RCC 7860 (cell line): ENCODE data around the gene TIMM17A.
"Not testable (repeated sequence)": the region's sequence is repeated elsewhere in the genome, so short reads cannot be mapped to it uniquely, and the experiment has no call there.

ENCODE experiments used
- DNase-seq: peaks from one replicate; pipeline ENCODE4 v3.0.0-alpha.2; 2015; ENCODE audit warnings: low spot score
- FAIRE-seq: peaks from 2 replicates; lab custom pipeline; 2012; peaks lifted over from hg19 to GRCh38; lab: Jason Lieb, UNC

TIMM17A gene

DNA sequence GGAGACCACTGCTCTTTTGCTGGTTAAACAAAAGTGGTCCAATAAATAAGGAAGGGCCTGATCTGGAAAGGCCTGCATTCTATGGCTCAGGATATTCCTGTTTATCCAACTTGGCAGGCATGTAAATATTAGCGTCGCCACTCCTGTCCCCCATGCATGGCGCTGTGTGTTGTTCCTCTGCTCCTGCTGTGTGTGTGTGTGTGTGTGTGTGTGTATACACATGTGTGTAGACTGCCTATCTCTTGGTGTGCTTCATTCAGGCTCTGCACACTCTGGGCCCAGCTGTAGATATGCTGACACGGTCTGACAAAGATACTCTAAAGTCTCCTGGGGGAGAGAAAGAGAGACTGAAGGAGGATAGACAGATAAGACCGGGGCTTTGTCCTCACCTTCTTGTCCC lies 15.7 kb upstream of the TIMM17A start:
- FAIRE-seq (no peak), DNase-seq (no peak)

DNA sequence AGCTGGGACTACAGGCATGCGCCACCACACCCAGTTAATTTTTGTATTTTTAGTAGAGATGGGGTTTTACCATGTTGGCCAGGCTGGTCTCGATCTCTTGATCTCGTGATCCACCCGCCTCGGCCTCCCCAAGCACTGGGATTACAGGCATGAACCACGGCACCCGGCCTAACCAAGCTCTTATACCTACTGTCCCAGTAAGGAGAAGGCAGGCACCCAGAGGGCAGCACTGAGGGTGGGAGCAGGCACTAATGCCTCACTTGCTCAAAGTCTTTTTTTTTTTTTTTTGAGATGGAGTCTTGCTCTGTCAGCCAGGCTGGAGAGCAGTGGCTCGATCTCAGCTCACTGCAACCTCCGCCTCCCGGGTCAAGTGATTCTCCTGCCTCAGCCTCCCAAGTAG lies 15.0 kb upstream of the TIMM17A start:
- not testable (repeated sequence) for DNase-seq, FAIRE-seq

- no peak for FAIRE-seq
- DNase-seq: no peak
Measured at GRCh38 chr1:201941420-201942128, 13.7 kb upstream of the TIMM17A start.

DNA sequence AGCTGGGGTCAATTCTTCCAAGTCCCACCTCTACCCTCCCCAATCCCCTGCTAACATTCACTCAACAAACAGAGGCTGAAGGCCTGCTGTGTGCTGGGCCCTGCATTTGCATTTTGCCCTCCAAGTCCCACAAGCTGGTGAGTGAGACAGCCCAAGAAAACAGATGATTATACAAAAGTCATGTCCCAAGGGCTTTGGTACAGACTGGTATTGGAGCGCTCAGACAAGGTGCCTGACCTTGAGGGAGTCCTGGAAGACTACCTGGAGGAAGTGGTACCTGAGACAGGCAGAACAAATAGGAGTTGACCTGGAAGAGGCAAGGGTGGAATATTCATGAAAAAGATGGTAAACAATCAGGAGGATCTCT lies 13.2 kb upstream of the TIMM17A start:
- no peak for FAIRE-seq
- no peak for DNase-seq

- DNase-seq (no peak), FAIRE-seq (no peak)
Measured at GRCh38 chr1:201944002-201944401, 11.3 kb upstream of the TIMM17A start.

- FAIRE-seq (no peak), DNase-seq (no peak)
Measured at GRCh38 chr1:201944639-201945038, 10.7 kb upstream of the TIMM17A start.

DNA sequence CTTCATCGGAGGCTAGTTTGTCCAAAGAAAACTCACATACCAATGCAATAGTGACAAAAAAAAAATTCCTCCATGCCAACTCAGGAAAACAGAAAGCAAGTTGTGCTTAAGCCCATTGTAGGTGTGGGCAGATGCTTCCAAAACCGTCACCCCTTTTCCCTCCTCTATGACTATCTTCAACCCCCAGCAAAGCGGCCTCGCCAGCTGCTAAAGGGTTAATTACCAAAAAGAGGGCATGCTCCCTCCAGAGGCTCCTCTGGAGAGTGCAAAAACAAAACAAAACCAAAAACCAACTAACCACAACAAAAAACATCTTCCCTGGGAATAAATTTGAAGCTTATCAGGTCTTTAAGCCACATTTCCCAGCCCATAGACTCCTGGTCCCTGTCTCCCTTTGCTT lies 10.1 kb upstream of the TIMM17A start:
- FAIRE-seq (no peak), DNase-seq (no peak)

DNA sequence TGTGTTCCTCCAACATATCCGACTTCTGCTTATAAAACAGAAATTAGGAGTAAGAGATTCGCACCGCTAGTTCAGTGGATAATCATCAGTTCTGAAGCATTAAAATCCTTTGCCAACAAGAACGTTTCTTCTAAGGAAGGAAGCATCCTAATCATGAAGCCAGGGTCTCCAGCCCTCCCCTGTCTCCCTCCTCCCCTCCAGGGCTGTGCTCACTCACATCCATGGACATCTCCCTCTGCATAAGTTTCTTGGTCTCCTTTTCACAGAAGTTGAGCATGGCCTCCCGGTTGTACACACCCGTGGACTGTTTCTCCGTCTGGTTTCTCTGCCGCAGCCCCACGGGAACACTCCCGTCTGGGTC lies 9.5 kb upstream of the TIMM17A start:
- no peak for DNase-seq
- FAIRE-seq: no peak

- DNase-seq (no peak), FAIRE-seq (no peak)
Measured at GRCh38 chr1:201946224-201946908, 8.9 kb upstream of the TIMM17A start, which contains the start of gene LMOD1. Gene LMOD1, minus strand, starts transcription at chr1:201946548. Its CDS starts 208 bp downstream, at chr1:201946340.

- FAIRE-seq (no peak), DNase-seq (no peak)
Measured at GRCh38 chr1:201947697-201948008, 7.7 kb upstream of the TIMM17A start.

DNA sequence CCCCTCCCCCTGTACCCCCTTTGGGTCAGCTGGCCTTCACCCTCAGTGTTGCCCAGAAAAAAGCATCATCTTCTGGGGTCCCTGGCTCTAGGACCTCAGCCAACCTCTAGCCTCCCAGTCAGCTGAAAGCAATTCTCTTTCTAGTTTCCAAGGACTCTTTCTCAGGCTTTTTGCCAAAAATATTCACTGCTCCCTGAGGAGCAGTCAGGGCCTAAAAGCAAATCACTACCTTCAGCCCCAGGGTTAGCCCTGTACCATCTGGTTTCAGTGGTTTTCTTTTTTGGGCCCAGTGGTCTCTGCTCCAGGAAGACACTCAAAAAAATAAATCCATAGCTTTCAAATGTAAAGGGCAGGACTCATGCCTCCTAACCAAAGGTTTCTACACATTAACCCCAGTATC lies 5.8 kb upstream of the TIMM17A start:
- no peak for FAIRE-seq

DNA sequence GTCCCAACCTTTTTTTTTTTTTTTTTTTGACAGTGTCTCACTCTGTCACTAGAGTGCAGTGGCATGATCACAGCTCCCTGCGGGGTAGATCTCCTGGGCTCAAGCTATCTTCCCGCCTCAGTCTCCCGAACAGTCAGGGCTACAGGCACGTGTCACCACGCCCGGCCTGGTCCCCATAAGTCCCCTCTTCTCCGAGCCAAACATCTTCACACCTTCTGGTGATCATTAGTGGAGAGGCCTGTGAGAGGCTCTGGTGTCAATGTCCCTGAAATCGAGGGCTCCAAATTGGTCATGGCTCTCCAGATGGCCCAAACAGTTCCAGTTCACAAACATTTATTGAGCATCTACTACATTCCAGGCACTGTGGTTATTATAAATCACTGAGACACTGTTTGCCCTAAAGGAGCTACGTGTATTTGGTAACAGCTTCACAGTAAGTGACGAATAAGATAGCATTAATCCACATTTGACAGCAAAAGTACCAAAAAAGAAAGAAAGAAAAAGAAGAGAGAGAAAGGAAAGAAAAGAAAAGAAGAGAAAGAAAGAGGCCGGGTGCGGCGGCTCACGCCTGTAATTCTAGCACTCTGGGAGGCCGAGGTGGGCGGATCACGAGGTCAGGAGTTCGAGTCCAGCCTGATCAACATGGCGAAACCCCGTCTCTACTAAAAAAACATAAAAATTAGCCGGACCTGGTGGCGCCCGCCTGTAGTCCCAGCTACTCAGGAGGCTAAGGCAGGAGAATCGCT lies 867 bp upstream of the TIMM17A start:
- DNase-seq: no peak
- no peak for FAIRE-seq

More for the DNA sequence above, 5.8 kb upstream of the TIMM17A start:
- no peak for DNase-seq

- FAIRE-seq: no peak
Measured at GRCh38 chr1:201955729-201956143, 433 bp downstream of the TIMM17A start.

GRCh38 chr1:201958348-201958747 lies 3.0 kb downstream of the TIMM17A start:
- DNase-seq: no peak
- no peak for FAIRE-seq

More at GRCh38 chr1:201955729-201956143, 433 bp downstream of the TIMM17A start:
- DNase-seq: no peak

DNA sequence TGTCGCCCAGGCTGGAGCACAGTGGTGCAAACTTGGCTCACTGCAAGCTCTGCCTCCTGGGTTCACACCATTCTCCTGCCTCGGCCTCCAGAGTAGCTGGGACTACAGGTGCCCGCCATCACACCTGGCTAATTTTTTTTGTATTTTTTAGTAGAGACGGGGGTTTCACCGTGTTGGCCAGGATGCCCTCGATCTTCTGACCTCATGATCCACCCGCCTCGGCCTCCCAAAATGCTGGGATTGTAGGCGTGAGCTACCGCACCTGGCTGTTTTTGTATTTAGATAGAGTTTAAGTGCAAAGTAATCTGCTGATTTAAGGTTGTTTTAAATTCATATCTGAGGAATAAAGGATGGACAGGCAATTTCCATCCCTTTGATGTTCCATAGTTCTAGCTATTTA lies 7.1 kb downstream of the TIMM17A start:
- DNase-seq, FAIRE-seq: not testable (repeated sequence)

GRCh38 chr1:201964261-201964660 lies 9.0 kb downstream of the TIMM17A start:
- DNase-seq (peak; percentile 26), FAIRE-seq (no peak)

DNA sequence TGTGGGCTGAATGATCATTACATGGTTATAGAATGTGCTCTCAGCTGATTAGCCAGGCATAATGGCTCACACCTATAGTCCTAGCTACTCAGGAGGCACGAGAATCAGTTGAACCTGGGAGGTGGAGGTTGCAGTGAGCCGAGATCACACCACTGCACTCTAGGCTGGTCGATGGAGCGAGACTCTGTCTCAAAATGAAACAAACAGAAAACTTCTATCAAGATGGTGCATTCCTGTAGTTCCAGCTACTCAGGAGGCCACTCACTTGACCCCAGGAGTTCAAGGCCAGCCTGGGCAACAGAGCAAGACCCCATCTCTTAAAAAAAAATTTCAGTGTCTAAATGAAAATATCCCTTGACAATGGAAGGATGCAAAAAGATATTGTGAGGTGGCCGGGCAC lies 10.9 kb downstream of the TIMM17A start:
- FAIRE-seq (no peak), DNase-seq (no peak)

- no peak for FAIRE-seq
- DNase-seq: no peak
Measured at GRCh38 chr1:201968202-201968925, 13.1 kb downstream of the TIMM17A start.

DNA sequence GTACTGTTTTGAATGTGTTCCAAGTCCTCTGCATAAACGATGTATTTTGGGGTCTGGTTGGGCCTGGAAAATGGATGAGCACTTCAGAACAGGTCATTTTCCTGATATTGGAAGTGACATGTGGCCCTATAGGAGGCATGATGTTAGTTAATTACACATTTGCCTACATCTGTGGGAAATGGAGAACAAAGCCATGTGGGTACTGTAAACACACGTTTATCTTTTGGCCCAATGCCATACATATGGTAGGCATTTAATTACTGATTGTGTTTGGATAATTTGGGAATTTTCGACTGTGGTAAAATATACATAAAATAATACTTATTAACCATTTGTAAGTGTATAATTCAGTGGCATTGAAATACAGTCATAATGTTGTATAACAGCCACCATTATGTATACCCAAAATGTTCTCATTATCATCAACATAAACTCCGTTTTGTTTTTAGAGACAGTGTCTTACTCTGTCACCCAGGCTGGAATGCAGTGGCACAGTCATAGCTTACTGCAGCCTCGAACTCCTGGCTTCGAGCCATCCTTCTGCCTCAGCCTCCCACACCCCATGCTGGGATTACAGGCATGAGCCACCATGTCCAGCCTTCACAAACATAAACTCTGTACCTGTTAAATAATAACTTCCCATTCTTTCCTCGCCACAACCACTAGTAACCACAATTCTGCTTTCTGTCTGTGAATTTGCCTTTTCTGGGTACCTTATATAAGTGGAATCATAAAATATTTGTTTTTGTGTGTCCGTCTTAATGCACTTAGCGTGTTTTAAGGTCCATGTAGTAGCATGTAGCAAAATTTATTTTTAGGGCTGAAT lies 15.2 kb downstream of the TIMM17A start:
- FAIRE-seq: peak; percentile 72
- peak; percentile 62 for DNase-seq

DNA sequence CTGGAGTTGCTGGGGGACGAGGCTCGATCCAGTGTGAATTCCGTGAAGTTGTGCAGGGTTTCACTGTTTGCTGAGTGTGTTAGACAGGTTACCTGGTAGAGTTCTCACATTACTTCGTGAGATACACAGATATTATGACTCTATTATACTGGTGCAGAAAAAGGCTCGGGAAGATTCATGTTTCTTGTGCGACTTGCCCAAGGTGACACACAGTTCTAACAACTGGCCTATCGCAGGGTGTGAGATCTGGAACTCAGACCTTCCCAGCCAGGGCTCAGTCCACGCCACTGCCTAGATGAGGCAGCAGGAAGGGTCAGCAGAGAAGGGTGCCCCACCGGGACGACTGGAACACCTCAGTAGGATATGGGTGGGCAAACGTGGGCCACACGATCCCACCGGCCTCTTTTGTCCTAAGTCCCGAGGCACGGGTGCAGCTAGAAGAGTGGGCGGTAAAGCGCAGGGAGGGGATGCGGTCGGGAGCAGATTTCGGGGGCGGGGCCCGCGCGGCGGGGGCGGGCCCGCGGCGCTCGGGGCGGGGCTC lies 26.8 kb downstream of the TIMM17A start:
- FAIRE-seq (no peak), DNase-seq (no peak)
